Measurements from ENCODE around the gene GPR108. TPM values are rescaled to one million over a fixed set of nuclear protein-coding genes. Genes with fewer than 3 reads are reported as not detected.

The GPR108 gene
- total RNA-seq, 3 donors from 2014 or later (not counting 1 experiment from before 2014, with no cell fraction given): 66.1 to 78.0 (median 76.9) TPM

DNA sequence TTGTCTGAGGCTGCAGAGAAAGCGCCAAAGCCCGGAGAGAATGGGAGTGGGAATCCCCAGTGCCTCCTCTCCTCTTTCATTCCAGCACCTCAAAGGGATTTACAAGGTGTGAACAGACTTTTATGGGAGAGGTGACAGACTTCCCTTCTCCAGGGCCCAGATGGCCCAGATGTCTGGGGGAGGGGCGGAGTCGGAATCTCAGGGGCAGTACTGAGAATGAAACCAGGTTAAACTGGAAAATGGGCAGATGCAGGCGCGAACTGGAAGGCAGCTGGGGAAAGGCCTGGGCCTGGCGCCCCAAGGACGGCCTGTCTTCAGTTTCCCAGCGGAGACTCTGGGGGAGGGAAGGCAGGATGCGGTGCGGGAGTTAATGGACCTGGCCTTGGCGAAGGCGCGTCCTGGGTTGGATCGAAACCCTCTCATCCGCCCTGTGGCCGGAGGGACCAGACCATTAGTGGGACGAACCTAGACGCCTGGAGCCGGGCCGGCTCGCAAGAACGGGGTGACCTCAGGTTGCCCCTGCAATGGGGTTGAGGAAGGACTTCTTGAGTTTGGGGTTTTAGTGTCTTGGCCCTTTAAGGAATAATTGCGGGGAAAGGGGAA lies 1.5 kb upstream of the GPR108 start:
- peak; percentile 54 for TF ChIP-seq CTCF (IDR thresholded peaks at IDR 0.05)
- ATAC-seq (no peak), DNase-seq (peak in 1 of 2 donors; percentile 63)
- Mint-ChIP-seq H3K36me3 (no peaks in the 10 kb centered on the region), H3K9me3 (no peaks in the 10 kb centered on the region), H3K4me1 (peaks cover 29 to 41% of the 10 kb centered on the region in 2 donors), H3K27me3 (ENCODE audit: low read depth in 2 of 2) (no peaks in the 10 kb centered on the region), H3K27ac (peak overlapping the region; percentile 98), H3K4me3 (peak overlapping the region; percentile 96)
- no peaks in the 10 kb centered on the region for H3K9me3 ChIP-seq (ENCODE audit: control insufficient read depth, insufficient read depth, low read length)
- intact Hi-C loops (cut with micrococcal nuclease): loop anchor here (1.0 to 5.0 kb wide), 2 partner anchors 28 to 222 kb away; partner anchors contain the start of gene SH2D3A
- H3K4me3 ChIP-seq (ENCODE audit: low read length): peak overlapping the region; percentile 43
- H3K36me3 ChIP-seq (ENCODE audit: control insufficient read depth, insufficient read depth, low read length): peaks cover 2% of the 10 kb centered on the region
- 17% methylated on average over 24 of the region's 24 CpGs for WGBS (ENCODE audit: insufficient coverage)
- peak overlapping the region; percentile 66 for H3K27ac ChIP-seq (ENCODE audit: low read length)
- H3K27me3 ChIP-seq (ENCODE audit: control insufficient read depth, insufficient read depth, low read length): no peaks in the 10 kb centered on the region
- peaks cover 53% of the 10 kb centered on the region for H3K4me1 ChIP-seq (ENCODE audit: control insufficient read depth, insufficient read depth, low read length)

DNA sequence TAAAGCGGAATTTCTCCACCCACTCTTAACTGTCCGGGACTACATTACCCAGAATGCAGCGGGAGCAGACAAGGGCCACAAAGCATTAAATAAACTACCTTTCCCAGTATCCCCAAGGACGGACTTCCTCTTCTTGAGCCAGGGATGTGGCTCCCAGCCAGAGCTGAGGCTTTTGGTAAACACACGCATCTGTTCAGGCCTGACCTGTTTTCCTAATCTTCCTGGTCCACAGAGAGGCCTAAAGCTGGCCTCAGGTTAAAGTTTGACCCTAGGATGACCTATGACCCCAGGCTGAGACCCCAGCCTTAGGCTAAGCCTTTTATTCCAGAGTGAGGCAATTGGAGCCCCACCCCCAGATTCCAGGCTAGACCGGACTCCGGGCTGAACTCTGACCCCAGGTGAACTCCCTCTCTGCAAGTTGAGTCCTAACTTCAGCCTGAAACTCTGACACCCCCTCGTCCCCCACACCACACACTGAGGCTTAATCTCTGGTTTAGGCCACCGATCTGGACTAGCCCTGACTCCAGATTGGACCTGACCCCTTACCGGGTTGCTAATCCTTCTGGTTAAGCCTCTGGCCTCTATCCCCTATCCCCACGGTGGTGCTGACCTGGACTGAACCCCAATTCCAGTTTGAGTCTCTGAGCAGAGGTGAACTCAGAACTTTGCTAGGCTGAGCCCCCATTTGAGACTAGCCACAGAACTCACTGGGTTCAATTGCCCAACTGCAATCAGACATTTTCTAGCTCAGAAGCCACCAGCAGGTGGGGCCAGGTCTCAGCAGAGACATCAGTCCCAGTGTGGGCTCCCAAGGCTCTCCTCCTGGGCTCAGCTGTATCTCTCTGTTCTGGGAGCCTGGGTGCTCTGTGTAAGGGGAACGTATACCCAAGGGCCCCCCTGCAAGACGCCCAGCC lies 750 bp upstream of the GPR108 start:
- 15% methylated on average over 13 of the region's 13 CpGs for WGBS (ENCODE audit: insufficient coverage)
- no peaks in the 10 kb centered on the region for H3K36me3 Mint-ChIP-seq
- Histone ChIP-seq H3K4me3 (ENCODE audit: low read length) (peak overlapping the region; percentile 43), H3K36me3 (ENCODE audit: control insufficient read depth, insufficient read depth, low read length) (peaks cover 6% of the 10 kb centered on the region), H3K9me3 (ENCODE audit: control insufficient read depth, insufficient read depth, low read length) (no peaks in the 10 kb centered on the region), H3K27ac (ENCODE audit: low read length) (peak overlapping the region; percentile 66), H3K4me1 (ENCODE audit: control insufficient read depth, insufficient read depth, low read length) (peaks cover 53% of the 10 kb centered on the region), H3K27me3 (ENCODE audit: control insufficient read depth, insufficient read depth, low read length) (no peaks in the 10 kb centered on the region)
- H3K4me1 Mint-ChIP-seq: peaks cover 29 to 41% of the 10 kb centered on the region in 2 donors
- intact Hi-C loops (cut with micrococcal nuclease): loop anchor here (1.0 to 5.0 kb wide), 6 partner anchors 29 to 221 kb away; partner anchors contain the start of genes SH2D3A and VAV1
- peak overlapping the region; percentile 98 for H3K27ac Mint-ChIP-seq
- TF ChIP-seq CTCF (IDR thresholded peaks at IDR 0.05): peak; percentile 71
- peak; percentile 68 to 89 for DNase-seq
- peak in 1 of 3 donors; percentile 8 for ATAC-seq
- H3K4me3 Mint-ChIP-seq: peak overlapping the region; percentile 96
- no peaks in the 10 kb centered on the region for H3K9me3 Mint-ChIP-seq
- no peaks in the 10 kb centered on the region for H3K27me3 Mint-ChIP-seq (ENCODE audit: low read depth in 2 of 2)

GRCh38 chr19:6736917-6737283 lies 480 bp downstream of the GPR108 start:
- ATAC-seq (peak in 1 of 3 donors; percentile 1), DNase-seq (no peak)
- Mint-ChIP-seq H3K4me1 (peaks cover 29 to 41% of the 10 kb centered on the region in 2 donors), H3K9me3 (no peaks in the 10 kb centered on the region), H3K4me3 (peak overlapping the region; percentile 94), H3K36me3 (no peaks in the 10 kb centered on the region), H3K27ac (peak overlapping the region; percentile 98), H3K27me3 (ENCODE audit: low read depth in 2 of 2) (no peaks in the 10 kb centered on the region)
- peak overlapping the region; percentile 80 for H3K4me3 ChIP-seq (ENCODE audit: low read length)
- H3K4me1 ChIP-seq (ENCODE audit: control insufficient read depth, insufficient read depth, low read length): peaks cover 53% of the 10 kb centered on the region
- TF ChIP-seq CTCF (IDR thresholded peaks at IDR 0.05): no peak
- H3K36me3 ChIP-seq (ENCODE audit: control insufficient read depth, insufficient read depth, low read length): peaks cover 18% of the 10 kb centered on the region
- peak overlapping the region; percentile 94 for H3K27ac ChIP-seq (ENCODE audit: low read length)
- H3K9me3 ChIP-seq (ENCODE audit: control insufficient read depth, insufficient read depth, low read length): no peaks in the 10 kb centered on the region
- 0% methylated on average over 15 of the region's 16 CpGs for WGBS (ENCODE audit: insufficient coverage)
- H3K27me3 ChIP-seq (ENCODE audit: control insufficient read depth, insufficient read depth, low read length): no peaks in the 10 kb centered on the region
- intact Hi-C loops (cut with micrococcal nuclease): loop anchor here (1.0 to 5.0 kb wide), 6 partner anchors 35 to 220 kb away; partner anchors contain the start of gene VAV1

All from natural killer cell (primary cell).